Brain microvascular endothelial cell (primary cell): ENCODE data around the gene MC5R.

Experiments used
- DNase-seq: peaks from one replicate; pipeline ENCODE4 v3.0.0-alpha.2; 2020
- H3K27ac ChIP-seq: fragments of 250-450 bp; sonication (Bioruptor Pico); 2 replicates; pipeline ENCODE4 v1.5.1; 2020; ENCODE audit warnings: mild to moderate bottlenecking, moderate library complexity
- H3K27me3 ChIP-seq: fragments of 250-450 bp; sonication (Bioruptor Pico); replicated peaks from 2 replicates; pipeline ENCODE4 v1.5.1; 2020; ENCODE audit warnings: mild to moderate bottlenecking
- H3K36me3 ChIP-seq: fragments of 250-450 bp; sonication (Bioruptor Pico); replicated peaks from 2 replicates; pipeline ENCODE4 v1.5.1; 2020; ENCODE audit warnings: mild to moderate bottlenecking
- H3K4me3 ChIP-seq: 2 replicates; pipeline ENCODE4 v1.5.1; 2011; ENCODE audit warnings: low read depth, mild to moderate bottlenecking, control low read depth, low read length, moderate library complexity
- CTCF ChIP-seq: IDR thresholded peaks from 2 replicates; pipeline ENCODE4 v1.5.1; 2011; ENCODE audit warnings: low read depth, mild to moderate bottlenecking, moderate library complexity, low read length, control low read depth, inconsistent platforms; ENCODE audit errors: missing control alignments
- in situ Hi-C: cut with HindIII; loops from 2 replicates; pipeline ENCODE4 v1.10.0; 2017; ENCODE audit warnings: low sequenced_read_pairs, low pct_ligation_motif_present

The MC5R gene

GRCh38 chr18:13809043-13809430 is 14.9 kb upstream of the MC5R start:
- no peak for DNase-seq
- in situ Hi-C loops, result no loop called here

GRCh38 chr18:13809531-13810255 is 14.3 kb upstream of the MC5R start:
- no peak for DNase-seq

More at GRCh38 chr18:13809043-13809430, 14.9 kb upstream of the MC5R start:
- Histone ChIP-seq H3K36me3 (no peaks in the 10 kb centered on the region), H3K27me3 (no peaks in the 10 kb centered on the region), H3K4me3 (no peak overlapping the region), H3K27ac (no peak overlapping the region)
- TF ChIP-seq CTCF, result no peak

GRCh38 chr18:13810950-13811485 is 12.9 kb upstream of the MC5R start:
- TF ChIP-seq CTCF, result no peak
- no peak overlapping the region for H3K27ac ChIP-seq
- in situ Hi-C loops, result no loop called here
- DNase-seq, result no peak
- no peaks in the 10 kb centered on the region for H3K27me3 ChIP-seq
- H3K36me3 ChIP-seq, result no peaks in the 10 kb centered on the region
- H3K4me3 ChIP-seq, result no peak overlapping the region

More at GRCh38 chr18:13809531-13810255, 14.3 kb upstream of the MC5R start:
- Histone ChIP-seq H3K27me3 (no peaks in the 10 kb centered on the region), H3K27ac (no peak overlapping the region), H3K4me3 (no peak overlapping the region), H3K36me3 (no peaks in the 10 kb centered on the region)
- TF ChIP-seq CTCF, result no peak
- in situ Hi-C loops, result no loop called here

GRCh38 chr18:13811993-13812392 is 12.0 kb upstream of the MC5R start:
- TF ChIP-seq CTCF, result peak; percentile 32
- no peaks in the 10 kb centered on the region for H3K27me3 ChIP-seq
- DNase-seq, result no peak
- no peaks in the 10 kb centered on the region for H3K36me3 ChIP-seq
- H3K27ac ChIP-seq, result no peak overlapping the region
- H3K4me3 ChIP-seq, result no peak overlapping the region
- in situ Hi-C loops, result no loop called here

GRCh38 chr18:13813271-13813849 is 10.6 kb upstream of the MC5R start:
- Histone ChIP-seq H3K36me3 (no peaks in the 10 kb centered on the region), H3K27ac (no peak overlapping the region), H3K27me3 (no peaks in the 10 kb centered on the region), H3K4me3 (no peak overlapping the region)
- peak; percentile 87 for TF ChIP-seq CTCF
- in situ Hi-C loops, result no loop called here
- peak; percentile 61 for DNase-seq
